DND-41 (cell line): ENCODE results near the gene AFF4.

Experiments used
- EZH2 ChIP-seq: IDR thresholded peaks from 3 replicates; pipeline ENCODE4 v1.6.1; 2012; ENCODE audit warnings: borderline replicate concordance, low read depth, mild to moderate bottlenecking, moderate library complexity, low read length, inconsistent platforms; ENCODE audit not compliant: severe bottlenecking
- TF ChIP-seq, protein P1 (sequence below): IDR thresholded peaks from 2 replicates; pipeline ENCODE4 v1.5.1; 2012; ENCODE audit warnings: borderline replicate concordance, low read length, moderate library complexity, mild to moderate bottlenecking; ENCODE audit not compliant: poor library complexity, severe bottlenecking; ENCODE audit errors: extremely low read depth

DNA sequence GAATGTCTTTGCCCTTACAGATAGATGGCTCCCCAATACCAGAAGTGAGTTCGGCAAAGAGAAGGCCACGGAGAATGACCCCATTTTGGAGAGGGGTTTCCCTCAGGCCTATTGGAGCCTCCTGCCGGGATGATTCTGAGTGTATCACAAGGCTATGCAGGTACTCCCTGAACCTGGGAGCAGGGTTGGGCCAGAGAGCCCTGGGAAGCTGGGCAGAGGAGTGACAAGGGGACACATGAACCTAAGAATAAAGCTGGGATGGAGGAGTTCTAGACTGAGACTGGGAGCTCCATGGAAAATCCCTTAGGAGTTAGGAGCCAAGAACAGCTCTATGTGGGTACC lies 89.5 kb downstream of the AFF4 start:
- TF ChIP-seq, protein P1, sequence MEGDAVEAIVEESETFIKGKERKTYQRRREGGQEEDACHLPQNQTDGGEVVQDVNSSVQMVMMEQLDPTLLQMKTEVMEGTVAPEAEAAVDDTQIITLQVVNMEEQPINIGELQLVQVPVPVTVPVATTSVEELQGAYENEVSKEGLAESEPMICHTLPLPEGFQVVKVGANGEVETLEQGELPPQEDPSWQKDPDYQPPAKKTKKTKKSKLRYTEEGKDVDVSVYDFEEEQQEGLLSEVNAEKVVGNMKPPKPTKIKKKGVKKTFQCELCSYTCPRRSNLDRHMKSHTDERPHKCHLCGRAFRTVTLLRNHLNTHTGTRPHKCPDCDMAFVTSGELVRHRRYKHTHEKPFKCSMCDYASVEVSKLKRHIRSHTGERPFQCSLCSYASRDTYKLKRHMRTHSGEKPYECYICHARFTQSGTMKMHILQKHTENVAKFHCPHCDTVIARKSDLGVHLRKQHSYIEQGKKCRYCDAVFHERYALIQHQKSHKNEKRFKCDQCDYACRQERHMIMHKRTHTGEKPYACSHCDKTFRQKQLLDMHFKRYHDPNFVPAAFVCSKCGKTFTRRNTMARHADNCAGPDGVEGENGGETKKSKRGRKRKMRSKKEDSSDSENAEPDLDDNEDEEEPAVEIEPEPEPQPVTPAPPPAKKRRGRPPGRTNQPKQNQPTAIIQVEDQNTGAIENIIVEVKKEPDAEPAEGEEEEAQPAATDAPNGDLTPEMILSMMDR: no peak
- no peak for TF ChIP-seq EZH2
